ENCODE data around the gene SLC27A6. TPM values are rescaled to one million over a fixed set of nuclear protein-coding genes. Genes with fewer than 3 reads are reported as not detected.

SLC27A6 gene
- total and polyA plus RNA-seq, 4 donors, result 0.06 to 3.4 (median 0.61) TPM

GRCh38 chr5:128973244-128973643 lies 8.0 kb downstream of the SLC27A6 start:
- no peak overlapping the region for H3K9ac ChIP-seq (ENCODE audit: insufficient read depth in 1 of 2, low read length in 2 of 2)
- no peak for ATAC-seq (ENCODE audit: insufficient read depth, low FRiP score)
- H3K4me3 ChIP-seq, result no peak overlapping the region
- no peak for DNase-seq
- peaks cover 0 to 3% (median 0%) of the 10 kb centered on the region in 5 donors for H3K4me1 ChIP-seq (ENCODE audit: control insufficient read depth in 5 of 5, insufficient read depth in 5 of 5, low read length in 5 of 5)
- H3K36me3 ChIP-seq (ENCODE audit: control insufficient read depth in 4 of 4, insufficient read depth in 4 of 4, low read length in 4 of 4), result no peaks in the 10 kb centered on the region
- TF ChIP-seq CTCF (IDR thresholded peaks at IDR 0.05; ENCODE audit: control extremely low read depth, extremely low read depth), result no peak
- WGBS, 2 donors, result 80 to 86% methylated on average over 9 of the region's 9 CpGs
- peaks cover 0 to 2% (median 0%) of the 10 kb centered on the region in 4 donors for H3K9me3 ChIP-seq (ENCODE audit: control insufficient read depth in 4 of 4, insufficient read depth in 3 of 4, low read length in 3 of 4)
- no peak overlapping the region for H3K27ac ChIP-seq (ENCODE audit: low read depth in 1 of 2, low read length in 1 of 2)
- H3K27me3 ChIP-seq (ENCODE audit: control insufficient read depth in 3 of 3, insufficient read depth in 3 of 3, low read length in 2 of 3), result no peaks in the 10 kb centered on the region

GRCh38 chr5:128974567-128974966 lies 9.3 kb downstream of the SLC27A6 start:
- Histone ChIP-seq H3K4me3 (no peak overlapping the region), H3K36me3 (ENCODE audit: control insufficient read depth in 4 of 4, insufficient read depth in 4 of 4, low read length in 4 of 4) (no peaks in the 10 kb centered on the region), H3K9ac (ENCODE audit: insufficient read depth in 1 of 2, low read length in 2 of 2) (no peak overlapping the region), H3K27ac (ENCODE audit: low read depth in 1 of 2, low read length in 1 of 2) (no peak overlapping the region), H3K9me3 (ENCODE audit: control insufficient read depth in 4 of 4, insufficient read depth in 3 of 4, low read length in 3 of 4) (peaks cover 0 to 2% (median 0%) of the 10 kb centered on the region in 4 donors), H3K4me1 (ENCODE audit: control insufficient read depth in 5 of 5, insufficient read depth in 5 of 5, low read length in 5 of 5) (peaks cover 0 to 3% (median 0%) of the 10 kb centered on the region in 5 donors), H3K27me3 (ENCODE audit: control insufficient read depth in 3 of 3, insufficient read depth in 3 of 3, low read length in 2 of 3) (no peaks in the 10 kb centered on the region)
- WGBS, 2 donors, result 38 to 47% methylated on average over 1 of the region's 1 CpG
- no peak for ATAC-seq (ENCODE audit: insufficient read depth, low FRiP score)
- no peak for TF ChIP-seq CTCF (IDR thresholded peaks at IDR 0.05; ENCODE audit: control extremely low read depth, extremely low read depth)
- DNase-seq, result no peak

GRCh38 chr5:128979761-128980160 lies 14.5 kb downstream of the SLC27A6 start:
- H3K9ac ChIP-seq (ENCODE audit: insufficient read depth in 1 of 2, low read length in 2 of 2), result no peak overlapping the region
- 63 to 84% methylated on average over 1 of the region's 1 CpG for WGBS, 2 donors
- H3K4me3 ChIP-seq, result no peak overlapping the region
- H3K9me3 ChIP-seq (ENCODE audit: control insufficient read depth in 4 of 4, insufficient read depth in 3 of 4, low read length in 3 of 4), result no peaks in the 10 kb centered on the region
- H3K27ac ChIP-seq (ENCODE audit: low read depth in 1 of 2, low read length in 1 of 2), result no peak overlapping the region
- H3K4me1 ChIP-seq (ENCODE audit: control insufficient read depth in 5 of 5, insufficient read depth in 5 of 5, low read length in 5 of 5), result no peaks in the 10 kb centered on the region
- TF ChIP-seq CTCF (IDR thresholded peaks at IDR 0.05; ENCODE audit: control extremely low read depth, extremely low read depth), result no peak
- DNase-seq, result no peak
- no peak for ATAC-seq (ENCODE audit: insufficient read depth, low FRiP score)
- H3K27me3 ChIP-seq (ENCODE audit: control insufficient read depth in 3 of 3, insufficient read depth in 3 of 3, low read length in 2 of 3), result no peaks in the 10 kb centered on the region
- H3K36me3 ChIP-seq (ENCODE audit: control insufficient read depth in 4 of 4, insufficient read depth in 4 of 4, low read length in 4 of 4), result no peaks in the 10 kb centered on the region

- ATAC-seq (ENCODE audit: insufficient read depth, low FRiP score), result no peak
Observed at GRCh38 chr5:128980917-128981316, 15.6 kb downstream of the SLC27A6 start.

More at GRCh38 chr5:128980917-128981316, 15.6 kb downstream of the SLC27A6 start:
- Histone ChIP-seq H3K4me1 (ENCODE audit: control insufficient read depth in 5 of 5, insufficient read depth in 5 of 5, low read length in 5 of 5) (no peaks in the 10 kb centered on the region), H3K4me3 (no peak overlapping the region), H3K27ac (ENCODE audit: low read depth in 1 of 2, low read length in 1 of 2) (no peak overlapping the region), H3K36me3 (ENCODE audit: control insufficient read depth in 4 of 4, insufficient read depth in 4 of 4, low read length in 4 of 4) (no peaks in the 10 kb centered on the region), H3K9me3 (ENCODE audit: control insufficient read depth in 4 of 4, insufficient read depth in 3 of 4, low read length in 3 of 4) (no peaks in the 10 kb centered on the region), H3K27me3 (ENCODE audit: control insufficient read depth in 3 of 3, insufficient read depth in 3 of 3, low read length in 2 of 3) (no peaks in the 10 kb centered on the region), H3K9ac (ENCODE audit: insufficient read depth in 1 of 2, low read length in 2 of 2) (no peak overlapping the region)
- no peak for DNase-seq
- no peak for TF ChIP-seq CTCF (IDR thresholded peaks at IDR 0.05; ENCODE audit: control extremely low read depth, extremely low read depth)
- WGBS, 2 donors, result 80% methylated on average over 3 of the region's 3 CpGs
